ENCODE data around the gene ATP5ME.

ATP5ME gene

DNA sequence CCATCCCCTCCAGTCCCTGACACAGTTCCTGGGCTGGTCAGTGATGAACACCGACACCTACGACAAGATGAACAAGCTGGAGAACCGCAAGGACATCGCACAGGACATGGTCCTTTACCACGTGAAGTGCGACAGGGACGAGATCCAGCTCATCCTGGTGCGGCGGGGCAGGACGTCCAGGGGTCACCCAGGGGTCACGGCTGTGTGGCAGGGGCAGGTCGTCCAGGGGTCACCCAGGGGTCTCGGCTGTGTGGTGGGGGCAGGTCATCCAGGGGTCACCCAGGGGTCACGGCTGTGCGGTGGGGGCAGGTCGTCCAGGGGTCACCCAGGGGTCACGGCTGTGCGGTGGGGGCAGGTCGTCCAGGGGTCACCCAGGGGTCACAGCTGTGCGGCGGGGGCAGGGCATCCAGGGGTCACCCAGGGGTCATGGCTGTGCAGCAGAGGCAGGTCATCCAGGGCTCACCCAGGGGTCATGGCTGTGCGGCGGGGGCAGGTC, 16.7 kb downstream of the ATP5ME start:
- Histone ChIP-seq H3K27me3 (ENCODE audit: insufficient read depth, poor library complexity, severe bottlenecking) (no peaks in the 10 kb centered on the region), H3K27ac (ENCODE audit: poor library complexity, severe bottlenecking) (no peak overlapping the region), H3K4me3 (ENCODE audit: severe bottlenecking) (no peak overlapping the region), H3K4me1 (ENCODE audit: insufficient read depth, poor library complexity, severe bottlenecking) (no peaks in the 10 kb centered on the region), H3K36me3 (ENCODE audit: low read depth) (no peaks in the 10 kb centered on the region), H3K9me3 (ENCODE audit: severe bottlenecking) (no peaks in the 10 kb centered on the region)
- ATAC-seq (ENCODE audit: low read depth), result no peak
- DNase-seq (ENCODE audit: low spot score), result peak; percentile 54
- TF ChIP-seq, protein P1, sequence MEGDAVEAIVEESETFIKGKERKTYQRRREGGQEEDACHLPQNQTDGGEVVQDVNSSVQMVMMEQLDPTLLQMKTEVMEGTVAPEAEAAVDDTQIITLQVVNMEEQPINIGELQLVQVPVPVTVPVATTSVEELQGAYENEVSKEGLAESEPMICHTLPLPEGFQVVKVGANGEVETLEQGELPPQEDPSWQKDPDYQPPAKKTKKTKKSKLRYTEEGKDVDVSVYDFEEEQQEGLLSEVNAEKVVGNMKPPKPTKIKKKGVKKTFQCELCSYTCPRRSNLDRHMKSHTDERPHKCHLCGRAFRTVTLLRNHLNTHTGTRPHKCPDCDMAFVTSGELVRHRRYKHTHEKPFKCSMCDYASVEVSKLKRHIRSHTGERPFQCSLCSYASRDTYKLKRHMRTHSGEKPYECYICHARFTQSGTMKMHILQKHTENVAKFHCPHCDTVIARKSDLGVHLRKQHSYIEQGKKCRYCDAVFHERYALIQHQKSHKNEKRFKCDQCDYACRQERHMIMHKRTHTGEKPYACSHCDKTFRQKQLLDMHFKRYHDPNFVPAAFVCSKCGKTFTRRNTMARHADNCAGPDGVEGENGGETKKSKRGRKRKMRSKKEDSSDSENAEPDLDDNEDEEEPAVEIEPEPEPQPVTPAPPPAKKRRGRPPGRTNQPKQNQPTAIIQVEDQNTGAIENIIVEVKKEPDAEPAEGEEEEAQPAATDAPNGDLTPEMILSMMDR (IDR thresholded peaks at IDR 0.05; ENCODE audit: poor library complexity, severe bottlenecking), result no peak

GRCh38 chr4:656436-657337, 17.4 kb downstream of the ATP5ME start:
- no peak overlapping the region for H3K27ac ChIP-seq (ENCODE audit: poor library complexity, severe bottlenecking)
- no peaks in the 10 kb centered on the region for H3K4me1 ChIP-seq (ENCODE audit: insufficient read depth, poor library complexity, severe bottlenecking)
- peak; percentile 54 for DNase-seq (ENCODE audit: low spot score)
- ATAC-seq (ENCODE audit: low read depth), result peak; percentile 22; the same call in 2 of the 3 replicates
- H3K27me3 ChIP-seq (ENCODE audit: insufficient read depth, poor library complexity, severe bottlenecking), result no peaks in the 10 kb centered on the region
- no peak overlapping the region for H3K4me3 ChIP-seq (ENCODE audit: severe bottlenecking)
- H3K36me3 ChIP-seq (ENCODE audit: low read depth), result no peaks in the 10 kb centered on the region
- TF ChIP-seq, protein P1 (IDR thresholded peaks at IDR 0.05; ENCODE audit: poor library complexity, severe bottlenecking), result no peak
- H3K9me3 ChIP-seq (ENCODE audit: severe bottlenecking), result no peaks in the 10 kb centered on the region

DNA sequence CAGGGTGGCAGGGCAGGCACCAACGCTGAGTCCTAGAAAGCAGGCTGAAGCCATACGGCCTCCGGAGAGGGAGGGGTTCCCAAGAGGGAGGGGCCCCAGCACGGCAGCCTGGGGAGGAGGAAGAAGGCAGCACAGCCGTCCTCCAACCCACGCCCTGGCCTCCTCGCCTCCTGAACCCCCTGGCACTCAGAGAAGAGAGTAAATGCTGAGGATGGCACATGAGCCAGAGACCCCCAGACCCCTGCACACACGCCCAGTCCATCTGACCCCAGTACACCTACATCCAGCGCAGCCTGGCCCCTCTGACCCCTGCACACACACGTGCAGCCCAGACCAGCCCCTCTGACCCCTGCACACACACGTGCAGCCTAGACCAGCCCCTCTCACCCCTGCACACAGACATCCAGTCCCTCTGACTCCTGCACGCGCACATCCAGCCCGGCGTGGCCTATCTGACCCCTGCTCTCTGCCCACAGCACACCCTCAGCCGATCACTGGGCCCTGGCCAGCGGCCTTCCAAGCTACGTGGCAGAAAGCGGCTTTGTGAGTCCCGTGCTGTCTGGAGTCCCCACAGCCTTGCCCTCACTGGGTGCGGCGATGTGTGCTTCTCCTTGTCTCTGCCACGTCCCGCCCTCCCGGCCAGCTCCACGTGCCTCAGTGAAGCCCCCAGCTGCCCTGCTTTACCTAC, 18.5 kb downstream of the ATP5ME start:
- ATAC-seq (ENCODE audit: low read depth), result no peak

GRCh38 chr4:654871-655463, 19.1 kb downstream of the ATP5ME start:
- DNase-seq (ENCODE audit: low spot score) (peak; percentile 44), ATAC-seq (ENCODE audit: low read depth) (no peak)
- TF ChIP-seq, protein P1 (IDR thresholded peaks at IDR 0.05; ENCODE audit: poor library complexity, severe bottlenecking), result no peak
- Histone ChIP-seq H3K27ac (ENCODE audit: poor library complexity, severe bottlenecking) (no peak overlapping the region), H3K4me3 (ENCODE audit: severe bottlenecking) (no peak overlapping the region), H3K36me3 (ENCODE audit: low read depth) (no peaks in the 10 kb centered on the region), H3K4me1 (ENCODE audit: insufficient read depth, poor library complexity, severe bottlenecking) (no peaks in the 10 kb centered on the region), H3K27me3 (ENCODE audit: insufficient read depth, poor library complexity, severe bottlenecking) (peaks cover 7% of the 10 kb centered on the region), H3K9me3 (ENCODE audit: severe bottlenecking) (no peaks in the 10 kb centered on the region)

More for the DNA sequence above, 18.5 kb downstream of the ATP5ME start:
- no peaks in the 10 kb centered on the region for H3K9me3 ChIP-seq (ENCODE audit: severe bottlenecking)
- no peak overlapping the region for H3K27ac ChIP-seq (ENCODE audit: poor library complexity, severe bottlenecking)
- H3K4me1 ChIP-seq (ENCODE audit: insufficient read depth, poor library complexity, severe bottlenecking), result no peaks in the 10 kb centered on the region
- no peaks in the 10 kb centered on the region for H3K36me3 ChIP-seq (ENCODE audit: low read depth)
- peaks cover 3% of the 10 kb centered on the region for H3K27me3 ChIP-seq (ENCODE audit: insufficient read depth, poor library complexity, severe bottlenecking)
- TF ChIP-seq, protein P1 (IDR thresholded peaks at IDR 0.05; ENCODE audit: poor library complexity, severe bottlenecking), result no peak
- DNase-seq (ENCODE audit: low spot score), result peak; percentile 47
- no peak overlapping the region for H3K4me3 ChIP-seq (ENCODE audit: severe bottlenecking)

Measured in RWPE2 (cell line).